Stimulated activated CD4-positive, alpha-beta T cell treated with anti-CD3 and anti-CD28 coated beads, Interleukin-12 subunit alpha, Interleukin-12 subunit beta, amount 100 ng/mL, for 48 hours (primary cell): ENCODE data around the gene DPH1.
A peak's percentile ranks its signal among the peaks of the same experiment; 100 is the strongest.

ENCODE experiments used
- DNase-seq, 3 donors: peaks; one replicate each; pipeline ENCODE4 v3.0.0-alpha.2; 2020; ENCODE audit warnings: low read depth in 2 of 3, low spot score in 1 of 3

DPH1 gene

GRCh38 chr17:2076087-2076984, 46.4 kb downstream of the DPH1 start:
- DNase-seq = no peak

- DNase-seq = no peak
Measured at GRCh38 chr17:2077040-2077439, 47.1 kb downstream of the DPH1 start.

- no peak for DNase-seq
Measured at GRCh38 chr17:2081564-2081963, 51.6 kb downstream of the DPH1 start.

GRCh38 chr17:2082003-2082781, 52.2 kb downstream of the DPH1 start:
- no peak for DNase-seq

GRCh38 chr17:2083613-2084035, 53.7 kb downstream of the DPH1 start:
- no peak for DNase-seq

DNA sequence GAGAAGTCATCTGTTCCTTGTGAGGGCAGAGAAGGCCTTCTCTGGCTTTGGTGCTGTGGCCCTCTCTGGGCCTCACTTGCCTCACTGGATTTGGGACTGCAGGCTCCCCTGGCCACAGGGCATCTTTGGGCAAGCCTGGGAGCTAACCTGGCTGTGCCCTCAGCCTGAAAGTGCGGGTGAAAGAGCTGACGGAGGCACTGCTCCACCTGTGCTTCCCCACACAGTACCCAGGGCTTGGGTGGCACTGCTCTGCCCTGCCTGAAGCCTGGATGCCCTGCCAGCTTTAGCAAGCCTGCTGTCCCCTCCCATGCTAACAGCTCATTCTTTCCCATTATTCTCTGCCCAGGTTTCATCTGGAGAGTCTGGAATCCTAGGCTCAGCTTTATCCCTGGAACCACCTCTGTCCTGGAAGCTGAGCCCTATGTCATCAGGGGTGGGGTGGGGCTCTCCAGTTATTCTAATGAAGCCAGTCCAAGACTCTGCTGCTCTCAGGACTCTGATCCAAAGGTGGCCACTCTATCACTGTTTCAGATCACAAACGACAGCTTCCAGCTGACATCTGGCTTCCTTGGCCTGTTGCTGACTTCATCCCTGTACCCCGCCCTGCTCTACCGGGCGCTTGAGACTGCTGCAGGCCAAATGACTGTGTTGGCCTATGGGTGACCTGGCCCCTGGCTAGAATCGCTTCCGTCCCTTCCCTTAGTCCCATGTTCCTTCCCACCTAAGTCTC, 54.2 kb downstream of the DPH1 start:
- DNase-seq = no peak

GRCh38 chr17:2084766-2085647, 55.1 kb downstream of the DPH1 start:
- no peak for DNase-seq

DNA sequence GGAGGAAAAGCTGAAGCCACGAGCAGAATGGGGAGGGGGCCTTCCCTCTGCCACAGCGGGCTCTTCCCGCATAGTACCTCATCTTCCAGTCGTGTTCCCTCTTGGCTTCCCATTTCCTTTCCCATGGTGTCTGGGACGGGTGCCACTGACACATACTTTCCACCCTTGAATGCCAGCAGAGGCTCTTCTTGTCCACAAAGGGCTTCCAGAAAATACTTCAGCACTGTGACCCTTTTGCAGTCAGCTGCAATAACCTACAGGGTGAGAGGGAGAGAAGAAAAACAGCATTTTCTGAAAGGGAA, 55.6 kb downstream of the DPH1 start:
- no peak for DNase-seq

DNA sequence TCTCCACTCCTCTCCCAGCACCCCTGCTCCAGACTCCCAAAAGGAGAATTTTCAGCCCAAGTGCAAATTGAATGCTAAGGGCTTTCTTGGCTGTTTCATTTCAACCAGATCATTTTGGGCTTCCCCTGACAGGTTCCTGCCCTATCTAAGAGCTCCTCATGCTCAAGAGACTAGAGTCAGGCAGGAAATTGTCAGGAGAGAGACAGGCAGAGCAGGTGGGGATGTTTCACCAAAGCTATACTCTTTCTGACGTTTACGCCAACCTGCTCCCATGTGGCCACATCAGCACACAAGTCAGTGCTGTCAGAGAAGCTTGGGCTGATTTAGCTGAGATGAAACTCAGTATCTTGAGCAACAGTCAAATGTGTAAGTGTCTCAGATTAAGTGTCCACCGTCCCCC, 56.4 kb downstream of the DPH1 start:
- DNase-seq = no peak

DNA sequence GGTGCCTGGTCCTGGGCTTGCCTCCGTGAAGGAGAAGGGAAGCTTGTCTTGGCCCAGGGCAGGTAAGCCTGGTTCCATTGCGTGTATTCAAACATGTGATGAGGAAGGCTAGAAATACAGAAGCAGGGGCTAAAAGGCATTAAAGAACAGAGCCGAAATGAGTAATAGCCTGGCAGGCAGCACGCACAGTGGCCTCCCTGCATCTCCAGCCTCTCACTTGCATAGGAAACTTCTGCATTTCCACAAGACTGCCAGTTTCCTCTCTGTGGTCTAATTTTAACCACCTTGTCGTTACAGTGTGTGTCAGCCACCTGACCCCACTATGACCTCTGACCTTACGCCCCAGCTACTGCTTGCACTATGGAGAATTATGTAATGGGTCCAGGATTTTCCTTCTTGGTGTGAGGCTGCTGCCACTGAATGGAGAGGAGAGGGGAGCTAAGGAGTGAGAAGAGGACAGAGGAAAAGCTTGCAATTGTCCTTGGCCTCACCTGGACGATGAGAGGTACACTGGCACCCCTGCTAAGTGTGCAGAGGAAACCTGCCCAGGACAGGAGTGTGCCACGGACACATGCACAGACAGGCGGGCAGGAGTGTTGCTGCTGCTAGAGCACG, 57.8 kb downstream of the DPH1 start:
- peak in 2 of 3 donors; percentile 49 to 51 for DNase-seq

DNA sequence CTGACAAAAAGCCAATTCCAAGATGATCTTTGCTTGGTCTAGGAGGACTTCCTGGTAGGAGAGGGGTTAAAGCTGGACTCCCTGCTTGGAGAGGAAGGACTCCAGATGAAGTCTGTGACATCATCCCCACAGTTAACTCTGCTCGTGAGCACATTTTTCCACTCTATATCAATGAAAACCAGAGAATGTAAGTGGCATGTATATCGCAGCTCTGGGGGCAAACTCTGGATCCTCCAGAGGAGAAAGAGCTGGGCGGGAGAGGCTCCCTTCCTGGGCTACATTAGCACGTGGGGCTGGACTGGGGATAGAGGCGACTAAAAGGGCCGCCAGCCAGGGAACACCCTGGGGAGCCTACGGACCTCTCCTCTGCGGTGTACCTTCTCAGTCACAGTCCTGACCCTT, 59.1 kb downstream of the DPH1 start:
- no peak for DNase-seq

- no peak for DNase-seq
Measured at GRCh38 chr17:2090210-2090641, 60.3 kb downstream of the DPH1 start.

GRCh38 chr17:2090804-2091534, 61.0 kb downstream of the DPH1 start:
- no peak for DNase-seq

DNA sequence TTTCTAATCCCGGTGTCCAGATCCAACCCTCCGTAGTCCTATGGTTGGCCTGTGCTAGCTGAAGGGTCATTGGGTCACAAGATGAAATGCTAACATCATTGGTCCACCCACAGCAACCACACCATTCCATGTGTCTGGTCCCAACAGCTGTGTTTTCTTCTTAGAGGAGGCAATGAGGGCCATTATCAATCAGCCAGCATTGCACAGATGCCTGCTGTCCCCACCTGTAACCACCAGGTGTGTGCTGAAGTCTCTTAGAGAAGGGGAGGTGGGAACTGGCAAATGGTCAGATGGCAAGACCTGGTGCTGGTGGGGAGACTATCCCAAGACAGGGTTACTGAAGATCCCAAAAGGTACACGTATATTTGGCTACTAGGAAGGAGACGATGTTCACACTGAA, 62.3 kb downstream of the DPH1 start:
- no peak for DNase-seq

GRCh38 chr17:2093349-2093748, 63.4 kb downstream of the DPH1 start:
- DNase-seq = no peak
